IPS-15b (cell line): ENCODE results near the gene BCDIN3D.

ENCODE experiments used
- H3K27me3 ChIP-seq: one replicate; pipeline ENCODE4 v1.6.1; 2013; ENCODE audit warnings: low read length; ENCODE audit not compliant: control insufficient read depth, insufficient read depth
- H3K36me3 ChIP-seq: one replicate; pipeline ENCODE4 v1.6.1; 2013; ENCODE audit warnings: low read length; ENCODE audit not compliant: control insufficient read depth, insufficient read depth
- H3K4me1 ChIP-seq: one replicate; pipeline ENCODE4 v1.6.1; 2013; ENCODE audit warnings: mild to moderate bottlenecking, low read length; ENCODE audit not compliant: control insufficient read depth, insufficient read depth
- H3K4me3 ChIP-seq: one replicate; pipeline ENCODE4 v1.5.1; 2013; ENCODE audit warnings: low read depth, low read length
- H3K9ac ChIP-seq: one replicate; pipeline ENCODE4 v1.6.1; 2013; ENCODE audit warnings: low read depth, mild to moderate bottlenecking, low read length
- H3K9me3 ChIP-seq: one replicate; pipeline ENCODE4 v1.6.1; 2013; ENCODE audit warnings: mild to moderate bottlenecking, low read length; ENCODE audit not compliant: control insufficient read depth, insufficient read depth

Gene BCDIN3D, protein sequence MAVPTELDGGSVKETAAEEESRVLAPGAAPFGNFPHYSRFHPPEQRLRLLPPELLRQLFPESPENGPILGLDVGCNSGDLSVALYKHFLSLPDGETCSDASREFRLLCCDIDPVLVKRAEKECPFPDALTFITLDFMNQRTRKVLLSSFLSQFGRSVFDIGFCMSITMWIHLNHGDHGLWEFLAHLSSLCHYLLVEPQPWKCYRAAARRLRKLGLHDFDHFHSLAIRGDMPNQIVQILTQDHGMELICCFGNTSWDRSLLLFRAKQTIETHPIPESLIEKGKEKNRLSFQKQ

GRCh38 chr12:49842519-49843352 is at the start of gene BCDIN3D:
Gene BCDIN3D (minus strand): TSS chr12:49843106. CDS start chr12:49843087, 19 bp downstream.
- peak within 1 kb of the TSS; percentile 93 for H3K4me3 ChIP-seq
- H3K27me3 ChIP-seq, result no peaks in the 10 kb centered on the region
- H3K4me1 ChIP-seq, result peaks cover 3% of the 10 kb centered on the region
- no peaks in the 10 kb centered on the region for H3K36me3 ChIP-seq
- H3K9ac ChIP-seq, result peak within 1 kb of the TSS; percentile 83
- no peaks in the 10 kb centered on the region for H3K9me3 ChIP-seq

DNA sequence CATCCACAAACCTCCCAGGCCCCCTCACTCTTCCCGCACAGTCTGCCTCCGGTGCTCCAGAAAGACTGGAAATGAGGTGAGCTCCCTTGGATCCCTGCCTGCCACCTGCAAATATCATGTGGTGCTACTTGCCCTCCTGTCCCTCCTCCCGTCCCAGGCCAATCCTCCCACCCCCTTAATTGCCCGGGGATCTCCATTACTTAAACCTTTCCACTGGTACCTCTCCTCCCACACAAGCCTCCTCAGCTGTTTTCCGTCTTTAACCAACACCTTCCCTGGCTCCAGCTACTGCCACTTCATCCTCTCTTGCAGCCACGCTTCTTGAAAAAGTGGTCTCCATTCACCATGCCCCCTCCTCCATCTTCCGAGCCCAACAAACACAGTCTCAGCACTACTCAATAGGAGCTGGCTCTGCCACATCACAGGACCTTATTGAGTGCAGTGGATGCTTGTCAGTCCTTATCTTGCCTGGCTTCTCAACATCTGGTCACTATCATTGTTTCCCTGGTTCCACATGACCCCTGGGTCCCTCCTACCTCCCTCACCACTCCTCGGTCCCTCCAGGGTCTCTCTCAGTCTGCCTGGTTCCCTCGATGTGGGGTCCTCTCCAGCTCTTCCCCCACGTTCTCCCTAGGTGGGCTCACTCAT is 49.3 kb upstream of the BCDIN3D start:
- no peaks in the 10 kb centered on the region for H3K9me3 ChIP-seq
- H3K9ac ChIP-seq, result no peak overlapping the region
- no peak overlapping the region for H3K4me3 ChIP-seq
- no peaks in the 10 kb centered on the region for H3K36me3 ChIP-seq
- peaks cover 3% of the 10 kb centered on the region for H3K4me1 ChIP-seq
- H3K27me3 ChIP-seq, result no peaks in the 10 kb centered on the region

DNA sequence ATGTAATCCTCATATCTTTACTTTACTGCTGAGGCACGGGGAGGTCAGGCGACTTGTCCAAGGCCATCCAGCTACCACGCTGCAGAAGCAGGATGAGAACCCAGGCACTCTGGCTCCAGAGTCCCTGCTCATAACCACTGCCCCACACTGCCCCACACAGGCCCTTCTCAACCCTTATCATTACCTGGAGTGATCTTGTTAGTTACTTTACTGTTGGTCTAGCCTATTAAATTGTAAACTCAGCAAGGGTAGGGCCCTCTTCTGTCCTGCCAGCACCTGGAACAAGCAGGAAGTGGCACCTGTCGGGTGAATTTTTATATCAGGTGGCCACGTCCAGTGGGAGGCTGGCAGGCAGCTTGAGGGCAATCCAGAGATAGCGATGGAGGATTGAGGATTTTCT is 48.6 kb upstream of the BCDIN3D start:
- no peak overlapping the region for H3K9ac ChIP-seq
- peaks cover 3% of the 10 kb centered on the region for H3K4me1 ChIP-seq
- H3K36me3 ChIP-seq, result no peaks in the 10 kb centered on the region
- no peaks in the 10 kb centered on the region for H3K27me3 ChIP-seq
- H3K9me3 ChIP-seq, result no peaks in the 10 kb centered on the region
- no peak overlapping the region for H3K4me3 ChIP-seq

- no peak overlapping the region for H3K4me3 ChIP-seq
- H3K36me3 ChIP-seq, result no peaks in the 10 kb centered on the region
- no peaks in the 10 kb centered on the region for H3K9me3 ChIP-seq
- no peak overlapping the region for H3K9ac ChIP-seq
- H3K4me1 ChIP-seq, result peaks cover 3% of the 10 kb centered on the region
- H3K27me3 ChIP-seq, result no peaks in the 10 kb centered on the region
Measured at GRCh38 chr12:49891012-49891411, 48.1 kb upstream of the BCDIN3D start.

- H3K4me3 ChIP-seq, result no peak overlapping the region
- no peaks in the 10 kb centered on the region for H3K27me3 ChIP-seq
Measured at GRCh38 chr12:49890096-49890461, 47.2 kb upstream of the BCDIN3D start.

DNA sequence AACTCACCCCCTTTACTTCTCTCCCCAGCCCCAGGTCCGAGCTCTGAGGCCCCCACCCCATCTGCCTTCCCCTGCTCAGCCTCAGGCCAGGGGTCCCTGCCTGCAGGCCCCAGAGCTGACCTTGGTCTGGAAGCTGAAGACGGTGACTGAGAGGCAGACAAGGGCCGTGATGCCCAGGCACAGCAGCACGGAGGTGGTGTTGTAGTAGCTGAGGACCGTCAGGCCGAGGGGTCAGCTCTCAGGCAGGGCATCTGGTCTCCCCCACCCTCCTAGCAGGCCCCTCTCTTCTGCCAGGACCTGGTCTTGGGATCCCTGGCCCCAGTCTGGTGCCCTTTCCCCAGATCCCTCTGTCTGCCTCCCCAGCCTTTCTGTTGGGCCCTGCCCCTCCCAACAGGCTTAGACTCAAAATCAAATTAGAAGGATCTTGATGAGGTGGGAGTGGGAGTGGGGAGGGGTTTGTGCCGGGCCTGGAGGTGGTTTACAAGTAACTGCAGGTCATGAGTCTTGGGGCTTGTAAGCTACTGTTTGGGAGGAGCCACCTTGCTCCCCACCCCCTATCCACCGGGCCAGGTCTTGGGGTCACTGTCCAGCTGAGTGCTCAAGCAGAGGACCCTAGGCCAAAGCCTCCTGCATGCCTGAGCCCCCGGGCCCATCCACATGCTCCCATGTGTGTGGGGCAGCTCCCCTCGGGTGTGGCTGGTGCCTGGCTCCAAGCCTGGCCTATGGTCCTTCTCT is 46.6 kb upstream of the BCDIN3D start:
- Histone ChIP-seq H3K36me3 (no peaks in the 10 kb centered on the region), H3K4me3 (no peak overlapping the region), H3K4me1 (peaks cover 9% of the 10 kb centered on the region), H3K9me3 (no peaks in the 10 kb centered on the region), H3K9ac (no peak overlapping the region), H3K27me3 (no peaks in the 10 kb centered on the region)

More at GRCh38 chr12:49890096-49890461, 47.2 kb upstream of the BCDIN3D start:
- Histone ChIP-seq H3K9me3 (no peaks in the 10 kb centered on the region), H3K9ac (no peak overlapping the region), H3K36me3 (no peaks in the 10 kb centered on the region), H3K4me1 (peaks cover 9% of the 10 kb centered on the region)

- Histone ChIP-seq H3K36me3 (no peaks in the 10 kb centered on the region), H3K4me1 (peaks cover 8% of the 10 kb centered on the region), H3K27me3 (no peaks in the 10 kb centered on the region), H3K9me3 (no peaks in the 10 kb centered on the region), H3K9ac (no peak overlapping the region), H3K4me3 (no peak overlapping the region)
Measured at GRCh38 chr12:49888461-49889151, 45.7 kb upstream of the BCDIN3D start.

- Histone ChIP-seq H3K9me3 (no peaks in the 10 kb centered on the region), H3K36me3 (no peaks in the 10 kb centered on the region), H3K27me3 (no peaks in the 10 kb centered on the region), H3K4me1 (peaks cover 12% of the 10 kb centered on the region), H3K9ac (no peak overlapping the region), H3K4me3 (no peak overlapping the region)
Measured at GRCh38 chr12:49887536-49888401, 44.9 kb upstream of the BCDIN3D start.

- Histone ChIP-seq H3K27me3 (no peaks in the 10 kb centered on the region), H3K36me3 (no peaks in the 10 kb centered on the region), H3K4me1 (peaks cover 13% of the 10 kb centered on the region), H3K4me3 (no peak overlapping the region), H3K9me3 (no peaks in the 10 kb centered on the region), H3K9ac (no peak overlapping the region)
Measured at GRCh38 chr12:49887091-49887490, 44.2 kb upstream of the BCDIN3D start.

- Histone ChIP-seq H3K4me1 (peaks cover 13% of the 10 kb centered on the region), H3K9me3 (no peaks in the 10 kb centered on the region), H3K4me3 (no peak overlapping the region), H3K9ac (peak overlapping the region; percentile 5), H3K36me3 (no peaks in the 10 kb centered on the region), H3K27me3 (no peaks in the 10 kb centered on the region)
Measured at GRCh38 chr12:49885663-49886461, 43.0 kb upstream of the BCDIN3D start.
